Activated T-cell treated with anti-CD3 and anti-CD28 coated beads, Interleukin-2, amount 50 U/mL, for 72 hours (primary cell): ENCODE results near the gene ZNF281. TPM values are rescaled to one million over a fixed set of nuclear protein-coding genes. Genes with fewer than 3 reads are reported as not detected.

Experiments used
- ATAC-seq, 2 donors: fragments of 150-1000 bp; cut with Tn5 transposase; replicated peaks in 1 of 2; 2 replicates each; pipeline ENCODE4 v1.10.0; 2021; ENCODE audit warnings: moderate library complexity in 2 of 2, mild to moderate bottlenecking in 1 of 2
- DNase-seq, 2 donors: peaks; one replicate each; pipeline ENCODE4 v3.0.0; 2021 to 2022; ENCODE audit warnings: mixed read lengths in 1 of 2
- H3K27ac Mint-ChIP-seq: one replicate; pipeline ENCODE4 v1.8.0; 2022; ENCODE audit warnings: mild to moderate bottlenecking, moderate library complexity, mixed read lengths
- H3K27me3 Mint-ChIP-seq: one replicate; pipeline ENCODE4 v1.8.0; 2022; ENCODE audit warnings: low read depth, mixed read lengths
- H3K36me3 Mint-ChIP-seq, 2 donors: one replicate each; pipeline ENCODE4 v1.8.0; 2022; ENCODE audit warnings: mixed read lengths in 2 of 2, mild to moderate bottlenecking in 1 of 2; ENCODE audit not compliant: insufficient read depth in 2 of 2
- H3K4me1 Mint-ChIP-seq: one replicate; pipeline ENCODE4 v1.8.0; 2022; ENCODE audit warnings: low read depth, mixed read lengths
- H3K4me3 Mint-ChIP-seq, 2 donors: one replicate each; pipeline ENCODE4 v1.8.0; 2022; ENCODE audit warnings: mild to moderate bottlenecking in 2 of 2, mixed read lengths in 2 of 2, moderate library complexity in 2 of 2
- H3K9me3 Mint-ChIP-seq, 2 donors: one replicate each; pipeline ENCODE4 v1.8.0; 2022; ENCODE audit warnings: mixed read lengths in 2 of 2
- total RNA-seq, 2 donors: library from RNA; stranded (reverse); gene quantifications; one replicate each; pipeline ENCODE4 v1.2.3, GENCODE V29; 2022

ZNF281 gene
- total RNA-seq, 2 donors from 2014 or later: 14.4 to 15.6 TPM

- H3K27ac Mint-ChIP-seq: no peak overlapping the region
- H3K36me3 Mint-ChIP-seq: no peaks in the 10 kb centered on the region
- ATAC-seq: no peak
- no peak for DNase-seq
- no peaks in the 10 kb centered on the region for H3K27me3 Mint-ChIP-seq
- peaks cover 6% of the 10 kb centered on the region for H3K4me1 Mint-ChIP-seq
- peaks cover 0 to 1% of the 10 kb centered on the region in 2 donors for H3K9me3 Mint-ChIP-seq
- H3K4me3 Mint-ChIP-seq: no peak overlapping the region
Measured at GRCh38 chr1:200374569-200375295, 35.1 kb downstream of the ZNF281 start.

- DNase-seq: no peak
- no peak for ATAC-seq
- Mint-ChIP-seq H3K27me3 (no peaks in the 10 kb centered on the region), H3K9me3 (peaks cover 0 to 1% of the 10 kb centered on the region in 2 donors), H3K4me1 (peaks cover 6% of the 10 kb centered on the region), H3K36me3 (no peaks in the 10 kb centered on the region), H3K4me3 (no peak overlapping the region), H3K27ac (no peak overlapping the region)
Measured at GRCh38 chr1:200373811-200374231, 36.0 kb downstream of the ZNF281 start.

- ATAC-seq: no peak
- Mint-ChIP-seq H3K27me3 (no peaks in the 10 kb centered on the region), H3K36me3 (no peaks in the 10 kb centered on the region), H3K27ac (no peak overlapping the region), H3K4me3 (no peak overlapping the region), H3K9me3 (peaks cover 0 to 1% of the 10 kb centered on the region in 2 donors), H3K4me1 (peaks cover 6% of the 10 kb centered on the region)
- DNase-seq: no peak
Measured at GRCh38 chr1:200372885-200373181, 37.0 kb downstream of the ZNF281 start.

GRCh38 chr1:200372095-200372884 is 37.5 kb downstream of the ZNF281 start:
- peaks cover 6% of the 10 kb centered on the region for H3K4me1 Mint-ChIP-seq
- no peak overlapping the region for H3K4me3 Mint-ChIP-seq
- no peak overlapping the region for H3K27ac Mint-ChIP-seq
- H3K36me3 Mint-ChIP-seq: no peaks in the 10 kb centered on the region
- no peaks in the 10 kb centered on the region for H3K27me3 Mint-ChIP-seq
- ATAC-seq (no peak), DNase-seq (no peak)
- peaks cover 0 to 1% of the 10 kb centered on the region in 2 donors for H3K9me3 Mint-ChIP-seq

- DNase-seq (no peak), ATAC-seq (no peak)
- no peaks in the 10 kb centered on the region for H3K4me1 Mint-ChIP-seq
- H3K27me3 Mint-ChIP-seq: no peaks in the 10 kb centered on the region
- no peaks in the 10 kb centered on the region for H3K9me3 Mint-ChIP-seq
- H3K36me3 Mint-ChIP-seq: peaks cover 0 to 2% of the 10 kb centered on the region in 2 donors
- no peak overlapping the region for H3K27ac Mint-ChIP-seq
- no peak overlapping the region for H3K4me3 Mint-ChIP-seq
Measured at GRCh38 chr1:200369706-200370105, 40.1 kb downstream of the ZNF281 start.

GRCh38 chr1:200369131-200369530 is 40.7 kb downstream of the ZNF281 start:
- Mint-ChIP-seq H3K4me1 (no peaks in the 10 kb centered on the region), H3K27me3 (no peaks in the 10 kb centered on the region), H3K27ac (no peak overlapping the region), H3K4me3 (no peak overlapping the region), H3K36me3 (peaks cover 0 to 2% of the 10 kb centered on the region in 2 donors), H3K9me3 (no peaks in the 10 kb centered on the region)
- no peak for DNase-seq
- ATAC-seq: no peak

- no peaks in the 10 kb centered on the region for H3K4me1 Mint-ChIP-seq
- H3K27ac Mint-ChIP-seq: no peak overlapping the region
- H3K36me3 Mint-ChIP-seq: peaks cover 0 to 2% of the 10 kb centered on the region in 2 donors
- DNase-seq (no peak), ATAC-seq (no peak)
- H3K27me3 Mint-ChIP-seq: no peaks in the 10 kb centered on the region
- H3K9me3 Mint-ChIP-seq: no peaks in the 10 kb centered on the region
- no peak overlapping the region for H3K4me3 Mint-ChIP-seq
Measured at GRCh38 chr1:200368556-200368955, 41.3 kb downstream of the ZNF281 start.

GRCh38 chr1:200367841-200368534 is 41.8 kb downstream of the ZNF281 start:
- Mint-ChIP-seq H3K4me1 (no peaks in the 10 kb centered on the region), H3K9me3 (no peaks in the 10 kb centered on the region), H3K36me3 (peaks cover 0 to 2% of the 10 kb centered on the region in 2 donors), H3K27ac (peak overlapping the region; percentile 39), H3K4me3 (no peak overlapping the region), H3K27me3 (no peaks in the 10 kb centered on the region)
- DNase-seq: no peak
- no peak for ATAC-seq

- DNase-seq (no peak), ATAC-seq (no peak)
- no peaks in the 10 kb centered on the region for H3K9me3 Mint-ChIP-seq
- peaks cover 0 to 2% of the 10 kb centered on the region in 2 donors for H3K36me3 Mint-ChIP-seq
- H3K27me3 Mint-ChIP-seq: no peaks in the 10 kb centered on the region
- no peak overlapping the region for H3K4me3 Mint-ChIP-seq
- no peaks in the 10 kb centered on the region for H3K4me1 Mint-ChIP-seq
- no peak overlapping the region for H3K27ac Mint-ChIP-seq
Measured at GRCh38 chr1:200366577-200367253, 43.1 kb downstream of the ZNF281 start.

- no peaks in the 10 kb centered on the region for H3K9me3 Mint-ChIP-seq
- H3K36me3 Mint-ChIP-seq: peaks cover 0 to 2% of the 10 kb centered on the region in 2 donors
- DNase-seq: no peak
- H3K4me3 Mint-ChIP-seq: no peak overlapping the region
- no peak overlapping the region for H3K27ac Mint-ChIP-seq
- H3K27me3 Mint-ChIP-seq: no peaks in the 10 kb centered on the region
- no peak for ATAC-seq
- H3K4me1 Mint-ChIP-seq: no peaks in the 10 kb centered on the region
Measured at GRCh38 chr1:200365897-200366426, 43.9 kb downstream of the ZNF281 start.

- H3K9me3 Mint-ChIP-seq: no peaks in the 10 kb centered on the region
- no peak for ATAC-seq
- DNase-seq: no peak
- H3K36me3 Mint-ChIP-seq: peaks cover 0 to 2% of the 10 kb centered on the region in 2 donors
- no peaks in the 10 kb centered on the region for H3K4me1 Mint-ChIP-seq
- H3K27ac Mint-ChIP-seq: no peak overlapping the region
- no peaks in the 10 kb centered on the region for H3K27me3 Mint-ChIP-seq
- no peak overlapping the region for H3K4me3 Mint-ChIP-seq
Measured at GRCh38 chr1:200364831-200365230, 45.0 kb downstream of the ZNF281 start.

- H3K4me3 Mint-ChIP-seq: no peak overlapping the region
- H3K27me3 Mint-ChIP-seq: no peaks in the 10 kb centered on the region
- no peaks in the 10 kb centered on the region for H3K4me1 Mint-ChIP-seq
- no peak overlapping the region for H3K27ac Mint-ChIP-seq
- H3K9me3 Mint-ChIP-seq: no peaks in the 10 kb centered on the region
- DNase-seq (no peak), ATAC-seq (no peak)
- peaks cover 0 to 2% of the 10 kb centered on the region in 2 donors for H3K36me3 Mint-ChIP-seq
Measured at GRCh38 chr1:200364091-200364759, 45.6 kb downstream of the ZNF281 start.
